Activated B cell treated with CpG ODN at 0.5 μM for 24 hours (primary cell): Measurements from ENCODE around the gene INPP5A. TPM values are rescaled to one million over a fixed set of nuclear protein-coding genes. Genes with fewer than 3 reads are reported as not detected.

Experiments
- ATAC-seq: fragments of 200-7000 bp; cut with Tn5 transposase; one replicate; pipeline ENCODE4 v1.10.0; 2021; ENCODE audit warnings: low read depth, mild to moderate bottlenecking, moderate library complexity
- CTCF ChIA-PET: fragments of 350-600 bp; sonication (Branson Sonifier 250); formaldehyde crosslinking; loops from one replicate; lab custom pipeline; 2021; ENCODE audit warnings: antibody characterized with exemption; lab: Charles Lee
- POLR2A ChIA-PET: fragments of 350-600 bp; sonication (Branson Sonifier 250); formaldehyde crosslinking; loops from one replicate; lab custom pipeline; 2021; ENCODE audit warnings: antibody characterized with exemption; lab: Charles Lee
- DNase-seq: peaks from one replicate; pipeline ENCODE4 v3.0.0; 2022
- H3K27ac Mint-ChIP-seq: one replicate; pipeline ENCODE4 v1.8.0; 2020; ENCODE audit warnings: mixed read lengths
- H3K27me3 Mint-ChIP-seq: one replicate; pipeline ENCODE4 v1.8.0; 2021; ENCODE audit warnings: mixed read lengths
- H3K36me3 Mint-ChIP-seq: one replicate; pipeline ENCODE4 v1.8.0; 2021; ENCODE audit warnings: low read depth, mixed read lengths
- H3K4me1 Mint-ChIP-seq: one replicate; pipeline ENCODE4 v1.8.0; 2021; ENCODE audit warnings: mixed read lengths
- H3K4me3 Mint-ChIP-seq: one replicate; pipeline ENCODE4 v1.8.0; 2020; ENCODE audit warnings: mild to moderate bottlenecking, mixed read lengths
- H3K9me3 Mint-ChIP-seq: one replicate; pipeline ENCODE4 v1.8.0; 2020; ENCODE audit warnings: mixed read lengths
- intact Hi-C: fragments of 100-400 bp; cut with micrococcal nuclease; formaldehyde crosslinking; loops from one replicate; pipeline ENCODE4 v1.15.1; 2024
- total RNA-seq: library from RNA; stranded (reverse); gene quantifications from 2 replicates; pipeline ENCODE4 v1.2.3, GENCODE V29; 2022
- TF ChIP-seq, protein P1 (sequence below): fragments of 200-600 bp; IDR thresholded peaks from one replicate; pipeline ENCODE4 v1.8.0; 2022; ENCODE audit warnings: antibody characterized with exemption, mild to moderate bottlenecking

INPP5A gene
- total RNA-seq, 1 donor from 2014 or later = 24.9 TPM

DNA sequence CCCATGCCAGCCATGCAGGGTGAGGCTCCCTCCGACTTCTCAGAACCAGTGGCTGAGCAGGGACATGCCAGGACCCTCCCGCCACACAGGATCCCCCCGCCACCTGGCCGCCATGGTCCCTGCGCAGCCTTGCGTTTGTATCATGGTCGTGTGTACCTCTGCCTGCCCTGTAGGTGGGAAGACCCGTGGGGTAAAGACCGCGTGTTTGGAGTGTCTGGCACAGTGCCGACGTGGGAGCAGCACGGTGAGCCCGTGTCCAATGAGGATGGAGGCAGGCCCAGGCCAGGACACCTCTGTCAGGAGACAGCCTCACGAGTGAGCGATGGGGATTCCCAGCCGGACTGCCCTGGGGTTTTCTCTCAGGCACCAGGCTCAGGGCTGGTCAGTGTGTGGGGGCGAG lies 216.5 kb downstream of the INPP5A start:
- CTCF ChIA-PET = no interaction called here
- H3K9me3 Mint-ChIP-seq = no peaks in the 10 kb centered on the region
- ATAC-seq (no peak), DNase-seq (no peak)
- intact Hi-C loops = no loop called here
- no peaks in the 10 kb centered on the region for H3K27me3 Mint-ChIP-seq
- H3K36me3 Mint-ChIP-seq = peaks cover 67% of the 10 kb centered on the region
- H3K27ac Mint-ChIP-seq = no peak overlapping the region
- no peaks in the 10 kb centered on the region for H3K4me1 Mint-ChIP-seq
- TF ChIP-seq, protein P1, sequence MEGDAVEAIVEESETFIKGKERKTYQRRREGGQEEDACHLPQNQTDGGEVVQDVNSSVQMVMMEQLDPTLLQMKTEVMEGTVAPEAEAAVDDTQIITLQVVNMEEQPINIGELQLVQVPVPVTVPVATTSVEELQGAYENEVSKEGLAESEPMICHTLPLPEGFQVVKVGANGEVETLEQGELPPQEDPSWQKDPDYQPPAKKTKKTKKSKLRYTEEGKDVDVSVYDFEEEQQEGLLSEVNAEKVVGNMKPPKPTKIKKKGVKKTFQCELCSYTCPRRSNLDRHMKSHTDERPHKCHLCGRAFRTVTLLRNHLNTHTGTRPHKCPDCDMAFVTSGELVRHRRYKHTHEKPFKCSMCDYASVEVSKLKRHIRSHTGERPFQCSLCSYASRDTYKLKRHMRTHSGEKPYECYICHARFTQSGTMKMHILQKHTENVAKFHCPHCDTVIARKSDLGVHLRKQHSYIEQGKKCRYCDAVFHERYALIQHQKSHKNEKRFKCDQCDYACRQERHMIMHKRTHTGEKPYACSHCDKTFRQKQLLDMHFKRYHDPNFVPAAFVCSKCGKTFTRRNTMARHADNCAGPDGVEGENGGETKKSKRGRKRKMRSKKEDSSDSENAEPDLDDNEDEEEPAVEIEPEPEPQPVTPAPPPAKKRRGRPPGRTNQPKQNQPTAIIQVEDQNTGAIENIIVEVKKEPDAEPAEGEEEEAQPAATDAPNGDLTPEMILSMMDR = no peak
- no peak overlapping the region for H3K4me3 Mint-ChIP-seq
- POLR2A ChIA-PET = no interaction called here

DNA sequence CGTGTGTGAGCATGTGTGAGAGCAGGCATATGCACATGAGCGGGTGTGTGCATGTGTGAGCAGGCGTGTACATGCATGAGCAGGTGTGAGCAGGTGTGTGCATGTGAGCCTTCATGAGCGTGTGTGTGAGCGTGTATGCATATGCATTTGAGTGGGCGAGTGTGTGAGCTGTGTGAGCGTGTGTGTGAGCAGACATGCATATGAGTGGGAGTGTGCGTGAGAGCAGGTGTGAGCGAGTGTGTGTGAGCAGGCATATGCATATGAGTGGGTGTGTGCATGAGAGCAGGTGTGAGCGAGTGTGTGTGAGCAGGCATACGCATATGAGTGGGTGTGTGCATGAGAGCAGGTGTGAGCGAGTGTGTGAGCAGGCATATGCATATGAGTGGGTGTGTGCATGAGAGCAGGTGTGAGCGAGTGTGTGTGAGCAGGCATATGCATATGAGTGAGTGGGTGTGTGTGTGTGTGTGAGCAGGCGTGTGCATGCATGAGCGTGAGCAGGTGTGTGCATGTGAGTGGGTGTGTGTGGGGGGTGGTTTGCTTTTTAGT lies 217.7 kb downstream of the INPP5A start:
- Mint-ChIP-seq H3K27ac (no peak overlapping the region), H3K36me3 (peaks cover 61% of the 10 kb centered on the region), H3K9me3 (no peaks in the 10 kb centered on the region), H3K4me1 (no peaks in the 10 kb centered on the region), H3K27me3 (no peaks in the 10 kb centered on the region), H3K4me3 (no peak overlapping the region)
- ChIA-PET CTCF (no interaction called here), POLR2A (interaction anchor here (0.5 kb wide), 1 partner anchor 579 kb away, joined by 3 read pairs; no protein-coding TSS in a partner anchor)
- DNase-seq = no peak
- TF ChIP-seq, protein P1 = no peak
- intact Hi-C loops = no loop called here
- no peak for ATAC-seq

DNA sequence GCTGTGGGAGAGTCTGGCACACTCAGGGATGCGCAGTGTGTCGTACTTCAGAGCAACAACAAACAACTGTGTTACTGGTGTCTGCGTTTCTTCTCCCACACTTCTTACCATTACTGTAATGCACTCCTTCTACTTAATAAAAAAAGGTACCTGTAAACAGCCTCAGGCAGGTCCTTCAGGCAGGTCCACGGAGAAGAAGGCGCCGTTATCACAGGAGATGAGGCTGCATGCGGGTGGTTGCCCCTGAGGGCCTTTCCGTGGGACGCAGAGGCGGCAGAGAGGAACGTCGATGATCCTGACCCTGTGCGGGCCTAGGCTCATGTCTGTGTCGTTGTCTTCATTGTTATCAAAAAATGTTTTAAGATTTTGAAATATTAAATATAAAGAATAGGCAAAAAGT lies 219.0 kb downstream of the INPP5A start:
- intact Hi-C loops = no loop called here
- Mint-ChIP-seq H3K4me3 (no peak overlapping the region), H3K36me3 (peaks cover 66% of the 10 kb centered on the region), H3K9me3 (no peaks in the 10 kb centered on the region), H3K4me1 (no peaks in the 10 kb centered on the region), H3K27me3 (no peaks in the 10 kb centered on the region), H3K27ac (no peak overlapping the region)
- TF ChIP-seq, protein P1 = no peak
- ChIA-PET POLR2A (no interaction called here), CTCF (no interaction called here)
- ATAC-seq = no peak
- DNase-seq = no peak

DNA sequence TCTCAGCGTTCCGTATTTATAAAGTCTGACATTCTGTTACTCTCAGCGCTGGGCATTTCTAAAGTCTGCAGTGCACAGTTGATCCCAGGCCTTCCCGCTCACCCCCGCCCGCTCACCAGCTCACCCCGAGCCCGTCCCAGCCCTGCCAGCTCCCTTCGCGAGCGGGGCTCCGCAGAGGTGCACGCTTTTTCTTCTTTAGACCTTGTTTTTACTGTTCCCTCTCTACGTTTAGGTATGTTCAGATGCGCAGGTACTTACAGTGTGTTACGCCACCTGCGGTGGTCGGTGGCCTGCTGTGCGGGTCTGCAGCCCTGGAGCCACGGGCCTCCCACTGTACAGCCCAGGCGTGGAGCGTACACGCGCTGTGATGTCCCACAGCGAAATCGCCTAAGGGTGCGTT lies 219.6 kb downstream of the INPP5A start:
- ATAC-seq (no peak), DNase-seq (no peak)
- no peaks in the 10 kb centered on the region for H3K4me1 Mint-ChIP-seq
- ChIA-PET POLR2A (no interaction called here), CTCF (no interaction called here)
- no peak overlapping the region for H3K27ac Mint-ChIP-seq
- peaks cover 63% of the 10 kb centered on the region for H3K36me3 Mint-ChIP-seq
- intact Hi-C loops = no loop called here
- TF ChIP-seq, protein P1 = no peak
- H3K27me3 Mint-ChIP-seq = no peaks in the 10 kb centered on the region
- no peaks in the 10 kb centered on the region for H3K9me3 Mint-ChIP-seq
- H3K4me3 Mint-ChIP-seq = no peak overlapping the region

DNA sequence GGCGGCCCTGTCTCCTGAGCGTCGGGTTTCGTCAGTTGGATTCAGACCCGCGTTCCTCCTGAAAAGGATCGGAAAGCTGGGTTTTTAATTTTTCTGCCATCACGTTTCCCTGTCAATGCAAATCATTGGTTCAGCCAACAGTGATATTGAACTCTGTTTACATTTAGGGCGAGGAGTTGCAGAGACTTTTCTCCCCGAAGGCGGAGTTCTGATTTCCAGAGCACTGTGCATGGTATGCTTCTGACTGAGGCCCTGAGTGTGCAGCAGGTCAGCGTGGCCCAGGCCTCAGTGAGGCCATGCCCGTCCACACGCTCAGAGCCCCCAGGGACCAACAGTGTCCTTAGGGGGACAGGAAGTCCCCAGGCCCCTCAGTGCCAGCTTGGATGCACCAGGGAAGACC lies 221.3 kb downstream of the INPP5A start:
- H3K4me1 Mint-ChIP-seq = no peaks in the 10 kb centered on the region
- intact Hi-C loops = no loop called here
- no peaks in the 10 kb centered on the region for H3K9me3 Mint-ChIP-seq
- TF ChIP-seq, protein P1 = no peak
- no peak overlapping the region for H3K27ac Mint-ChIP-seq
- H3K36me3 Mint-ChIP-seq = peaks cover 51% of the 10 kb centered on the region
- ChIA-PET CTCF (no interaction called here), POLR2A (no interaction called here)
- H3K27me3 Mint-ChIP-seq = no peaks in the 10 kb centered on the region
- no peak for DNase-seq
- H3K4me3 Mint-ChIP-seq = no peak overlapping the region
- ATAC-seq = no peak
